Measurements from ENCODE around the gene CAB39L.

CAB39L gene

DNA sequence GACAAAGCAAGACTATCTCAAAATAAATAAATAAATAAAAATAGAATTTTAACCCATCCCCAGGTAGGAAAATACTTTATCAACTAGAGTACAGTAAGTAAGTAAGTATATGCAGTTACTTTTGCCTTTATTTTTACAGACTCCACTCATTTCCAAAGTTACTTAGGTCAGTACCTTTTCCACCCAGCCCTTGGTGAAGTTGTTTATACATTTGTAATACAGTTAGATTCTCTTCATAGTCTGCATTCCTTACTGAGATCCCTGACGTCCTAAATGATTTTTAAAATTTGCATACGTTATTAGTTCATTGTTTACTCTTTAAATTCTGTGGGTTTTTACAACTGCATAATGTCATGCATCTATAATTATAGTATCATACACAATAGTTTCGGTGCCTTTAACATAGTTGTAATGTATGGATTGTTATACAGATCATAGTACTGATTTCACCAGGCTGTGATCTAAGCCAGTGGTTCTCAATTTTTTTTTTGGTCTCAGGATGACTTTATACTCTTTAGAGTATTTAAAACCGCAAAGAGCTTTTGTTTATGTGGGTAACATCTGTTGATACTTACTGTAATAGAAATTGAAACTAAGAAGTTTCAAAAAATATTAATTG is 10.6 kb upstream of the CAB39L start:
- TF ChIP-seq, protein P1, sequence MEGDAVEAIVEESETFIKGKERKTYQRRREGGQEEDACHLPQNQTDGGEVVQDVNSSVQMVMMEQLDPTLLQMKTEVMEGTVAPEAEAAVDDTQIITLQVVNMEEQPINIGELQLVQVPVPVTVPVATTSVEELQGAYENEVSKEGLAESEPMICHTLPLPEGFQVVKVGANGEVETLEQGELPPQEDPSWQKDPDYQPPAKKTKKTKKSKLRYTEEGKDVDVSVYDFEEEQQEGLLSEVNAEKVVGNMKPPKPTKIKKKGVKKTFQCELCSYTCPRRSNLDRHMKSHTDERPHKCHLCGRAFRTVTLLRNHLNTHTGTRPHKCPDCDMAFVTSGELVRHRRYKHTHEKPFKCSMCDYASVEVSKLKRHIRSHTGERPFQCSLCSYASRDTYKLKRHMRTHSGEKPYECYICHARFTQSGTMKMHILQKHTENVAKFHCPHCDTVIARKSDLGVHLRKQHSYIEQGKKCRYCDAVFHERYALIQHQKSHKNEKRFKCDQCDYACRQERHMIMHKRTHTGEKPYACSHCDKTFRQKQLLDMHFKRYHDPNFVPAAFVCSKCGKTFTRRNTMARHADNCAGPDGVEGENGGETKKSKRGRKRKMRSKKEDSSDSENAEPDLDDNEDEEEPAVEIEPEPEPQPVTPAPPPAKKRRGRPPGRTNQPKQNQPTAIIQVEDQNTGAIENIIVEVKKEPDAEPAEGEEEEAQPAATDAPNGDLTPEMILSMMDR (IDR thresholded peaks at IDR 0.05; ENCODE audit: control extremely low read depth, extremely low read depth, low read depth, missing control alignments), result no peak
- POLR2A ChIA-PET, result interaction anchor here (0.5 to 2.3 kb wide), 2 partner anchors 10 to 84 kb away, joined by 3 to 12 read pairs; partner anchors contain the start of genes CAB39L and SETDB2
- CTCF ChIA-PET, result interaction anchor here (1.4 kb wide), 1 partner anchor 10 kb away, joined by 6 read pairs; the partner anchor contains the start of genes CAB39L and SETDB2
- peak; percentile 51 for DNase-seq (ENCODE audit: extremely low spot score)

DNA sequence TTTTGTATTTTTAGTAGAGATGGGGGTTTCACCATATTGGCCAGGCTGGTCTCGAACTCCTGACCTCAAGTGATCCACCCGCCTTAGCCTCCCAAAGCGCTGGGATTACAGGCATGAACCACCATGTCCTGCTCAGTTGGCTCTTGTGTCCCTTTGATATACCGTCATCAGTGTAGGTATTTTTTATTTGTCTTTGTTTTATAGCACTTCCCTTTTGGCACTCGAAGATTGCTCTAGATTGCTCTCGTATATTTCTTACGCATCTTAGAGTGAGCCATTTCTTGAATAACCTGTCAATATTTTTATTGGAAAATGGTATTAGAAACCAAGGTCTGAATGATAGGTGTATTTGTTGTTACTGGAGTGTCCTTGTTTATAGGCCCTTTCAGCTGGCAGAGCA is 9.6 kb upstream of the CAB39L start:
- CTCF ChIA-PET, result interaction anchor here (1.6 kb wide), 1 partner anchor 9 kb away, joined by 5 read pairs; the partner anchor contains the start of genes CAB39L and SETDB2
- POLR2A ChIA-PET, result interaction anchor here (2.3 kb wide), 1 partner anchor 9 kb away, joined by 12 read pairs; the partner anchor contains the start of genes CAB39L and SETDB2
- TF ChIP-seq, protein P1 (IDR thresholded peaks at IDR 0.05; ENCODE audit: control extremely low read depth, extremely low read depth, low read depth, missing control alignments), result no peak
- DNase-seq (ENCODE audit: extremely low spot score), result no peak

DNA sequence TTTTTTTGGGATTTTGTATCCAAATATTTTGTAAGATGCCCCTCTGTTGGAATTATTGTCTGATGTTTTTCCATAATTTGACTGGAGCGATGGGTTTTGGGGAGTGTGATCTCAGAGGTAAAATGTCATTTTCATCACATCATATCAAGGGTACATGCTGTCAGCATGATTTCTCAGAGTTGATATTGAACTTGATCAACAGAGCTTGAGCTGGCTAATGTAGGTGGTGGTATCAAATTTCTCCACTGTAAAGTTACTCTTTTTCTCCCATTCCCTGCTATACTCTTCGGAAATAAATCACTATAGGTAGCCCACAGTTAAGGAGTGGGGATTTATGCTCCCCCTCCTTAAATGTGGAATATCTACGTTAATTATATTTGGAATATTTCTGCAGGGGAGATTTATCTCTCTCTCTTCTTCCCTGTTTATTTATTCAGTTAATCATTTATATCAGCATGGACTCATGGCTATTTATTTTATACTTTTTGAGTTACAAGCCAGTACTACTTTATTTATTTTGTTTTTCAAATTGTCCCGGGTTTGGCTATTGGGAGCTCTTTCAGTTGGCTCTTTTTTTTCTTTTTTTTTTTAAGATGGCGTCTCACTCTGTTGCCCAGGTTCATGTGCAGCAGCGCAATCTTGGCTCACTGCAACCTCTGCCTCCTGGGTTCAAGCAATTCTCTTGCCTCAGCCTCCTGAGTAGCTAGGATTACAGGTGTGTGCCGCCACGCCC is 9.0 kb upstream of the CAB39L start:
- ChIA-PET CTCF (interaction anchor here (1.6 kb wide), 1 partner anchor 8 kb away, joined by 5 read pairs; the partner anchor contains the start of genes CAB39L and SETDB2), POLR2A (interaction anchor here (0.6 to 2.3 kb wide), 3 partner anchors 9 to 408 kb away, joined by 3 to 12 read pairs (median 5); partner anchors contain the start of genes CAB39L and SETDB2)
- TF ChIP-seq, protein P1 (IDR thresholded peaks at IDR 0.05; ENCODE audit: control extremely low read depth, extremely low read depth, low read depth, missing control alignments), result no peak
- no peak for DNase-seq (ENCODE audit: extremely low spot score)

DNA sequence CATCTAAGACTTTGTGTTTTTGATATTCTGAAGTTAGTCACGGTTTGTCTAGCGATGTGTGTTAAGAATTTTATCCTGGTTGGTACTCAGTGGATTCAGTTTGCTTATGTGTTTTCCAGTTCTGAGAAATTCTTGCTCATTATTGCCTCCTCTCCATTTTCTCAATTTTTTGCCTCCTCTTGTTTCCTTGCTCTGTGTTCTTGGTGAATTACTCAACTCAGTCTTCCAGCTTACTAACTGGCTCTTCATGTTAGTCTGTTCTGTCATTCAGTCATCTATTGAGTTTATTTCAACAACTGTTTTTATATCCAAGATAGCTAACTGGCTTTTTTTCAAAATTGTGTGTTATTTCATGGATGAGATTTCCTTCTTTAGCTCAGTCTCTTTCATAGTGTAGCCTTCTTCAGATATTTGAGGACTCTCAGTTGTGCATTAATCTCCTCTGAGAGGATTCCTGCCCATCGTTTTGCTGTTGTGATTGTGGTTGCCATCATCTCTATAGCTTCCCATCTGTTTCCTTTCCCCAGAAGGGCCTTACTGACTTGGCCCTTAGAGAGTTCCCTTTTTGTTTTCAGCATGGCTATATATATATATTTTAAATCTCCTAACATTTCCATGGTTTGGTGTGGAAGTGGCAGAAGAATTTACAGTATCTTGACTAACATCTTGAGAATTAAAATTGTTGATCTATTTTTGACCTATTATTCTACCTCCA is 6.4 kb upstream of the CAB39L start:
- no peak for DNase-seq (ENCODE audit: extremely low spot score)
- POLR2A ChIA-PET, result no interaction called here
- CTCF ChIA-PET, result no interaction called here
- TF ChIP-seq, protein P1 (IDR thresholded peaks at IDR 0.05; ENCODE audit: control extremely low read depth, extremely low read depth, low read depth, missing control alignments), result no peak

DNA sequence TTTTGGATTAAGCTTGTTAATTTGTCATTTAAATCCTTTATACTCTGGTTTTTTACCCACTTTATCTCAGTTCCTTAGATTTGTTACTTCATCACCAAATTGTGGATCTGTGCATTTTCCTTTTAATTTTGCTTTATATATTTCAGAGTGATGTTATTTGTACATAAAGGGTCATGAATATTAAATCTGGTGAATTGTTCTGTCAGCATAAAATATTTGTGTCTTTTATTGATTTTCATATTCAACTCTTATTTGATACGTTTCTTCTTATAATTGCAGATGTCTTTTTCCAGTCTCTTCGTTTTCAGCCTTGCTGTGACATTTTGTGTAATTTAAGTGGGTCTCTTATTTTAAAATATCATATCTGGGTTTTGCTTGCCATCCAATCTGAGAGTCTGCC is 4.9 kb upstream of the CAB39L start:
- POLR2A ChIA-PET, result no interaction called here
- CTCF ChIA-PET, result no interaction called here
- DNase-seq (ENCODE audit: extremely low spot score), result no peak
- TF ChIP-seq, protein P1 (IDR thresholded peaks at IDR 0.05; ENCODE audit: control extremely low read depth, extremely low read depth, low read depth, missing control alignments), result no peak

DNA sequence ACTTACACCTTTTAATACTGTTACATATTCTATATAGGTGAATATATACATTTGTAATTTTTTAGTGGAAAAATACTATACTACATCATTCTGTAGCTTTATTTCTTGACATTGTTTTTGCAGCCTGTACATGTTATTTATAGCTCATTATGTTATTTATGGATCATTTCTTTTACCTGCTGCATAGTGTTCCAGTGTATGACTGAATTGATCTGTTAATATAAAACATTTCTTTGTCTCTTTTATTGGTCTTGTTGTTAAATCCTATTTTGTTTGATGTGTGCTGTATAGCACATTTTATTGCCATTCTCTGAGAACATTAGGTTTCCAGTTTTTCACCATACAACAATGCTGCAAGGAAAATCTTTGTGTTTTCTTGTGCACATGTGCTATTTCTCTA is 2.6 kb upstream of the CAB39L start:
- no peak for DNase-seq (ENCODE audit: extremely low spot score)
- TF ChIP-seq, protein P1 (IDR thresholded peaks at IDR 0.05; ENCODE audit: control extremely low read depth, extremely low read depth, low read depth, missing control alignments), result no peak
- POLR2A ChIA-PET, result interaction anchor here (0.5 kb wide), 1 partner anchor 37 kb away, joined by 3 read pairs; no protein-coding TSS in a partner anchor
- CTCF ChIA-PET, result interaction anchor here (1.4 to 2.9 kb wide), 3 partner anchors 146 to 166 kb away, joined by 3 to 9 read pairs (median 4); no protein-coding TSS in a partner anchor
